SU-DHL-6 (cell line): ENCODE data around the gene CACNA1C.

Experiments used
- H2AFZ ChIP-seq: fragments of 200-600 bp; sonication (generic); 2 replicates; pipeline ENCODE4 v1.6.1; 2014; ENCODE audit warnings: low read depth, mild to moderate bottlenecking, moderate library complexity, mixed read lengths, antibody characterized with exemption, low read length; ENCODE audit not compliant: severe bottlenecking
- H3F3A ChIP-seq: fragments of 200-600 bp; shearing (Covaris generic); 2 replicates; pipeline ENCODE4 v1.6.0; 2016; ENCODE audit warnings: antibody characterized with exemption, mild to moderate bottlenecking; ENCODE audit not compliant: insufficient read depth
- H3K27ac ChIP-seq: fragments of 200-600 bp; sonication (generic); 2 replicates; pipeline ENCODE4 v1.5.1; 2016; ENCODE audit warnings: low read depth, mild to moderate bottlenecking, low read length, moderate library complexity, mixed read lengths
- H3K27me3 ChIP-seq: fragments of 200-600 bp; sonication (generic), shearing (Covaris generic); 2 replicates; pipeline ENCODE4 v1.6.0; 2014; ENCODE audit warnings: mild to moderate bottlenecking, low read length
- H3K36me3 ChIP-seq: fragments of 200-600 bp; sonication (generic); 2 replicates; pipeline ENCODE4 v1.6.1; 2014; ENCODE audit warnings: mild to moderate bottlenecking, low read length, mixed read lengths
- H3K4me2 ChIP-seq: fragments of 300-600, 200-600 bp; shearing (Covaris generic), sonication (generic); 2 replicates; pipeline ENCODE4 v1.6.0; 2014; ENCODE audit warnings: low read length, low read depth, mild to moderate bottlenecking; ENCODE audit not compliant: poor library complexity, severe bottlenecking
- H3K4me3 ChIP-seq: fragments of 200-600 bp; sonication (generic); 2 replicates; pipeline ENCODE4 v1.5.1; 2014; ENCODE audit warnings: antibody characterized with exemption, low read length, mild to moderate bottlenecking, mixed read lengths; ENCODE audit not compliant: insufficient read depth, poor library complexity, severe bottlenecking
- H3K79me2 ChIP-seq: fragments of 200-600 bp; sonication (generic); 2 replicates; pipeline ENCODE4 v1.6.1; 2014; ENCODE audit warnings: mild to moderate bottlenecking, low read length, moderate library complexity; ENCODE audit not compliant: insufficient read depth
- H3K9ac ChIP-seq: fragments of 200-600 bp; sonication (generic); 2 replicates; pipeline ENCODE4 v1.7.0; 2014; ENCODE audit warnings: mild to moderate bottlenecking, low read length
- H3K9me2 ChIP-seq: fragments of 200-600 bp; sonication (generic); replicated peaks from 2 replicates; pipeline ENCODE4 v1.6.1; 2014; ENCODE audit warnings: low read length; ENCODE audit not compliant: insufficient read depth
- H3K9me3 ChIP-seq: fragments of 200-600 bp; sonication (generic); 2 replicates; pipeline ENCODE4 v1.6.1; 2014; ENCODE audit warnings: low read length, mixed read lengths; ENCODE audit not compliant: insufficient read depth
- H4K20me1 ChIP-seq: fragments of 200-600 bp; sonication (generic); 2 replicates; pipeline ENCODE4 v1.6.1; 2014; ENCODE audit warnings: low read depth, mild to moderate bottlenecking, antibody characterized with exemption, low read length, moderate library complexity, mixed read lengths
- CTCF ChIP-seq: fragments of 200-600 bp; sonication (generic); IDR thresholded peaks from one replicate; pipeline ENCODE4 v1.5.1; 2017; ENCODE audit warnings: antibody characterized with exemption, mild to moderate bottlenecking, low read length, moderate library complexity; ENCODE audit not compliant: insufficient read depth, poor library complexity, severe bottlenecking
- EZH2phosphoT487 ChIP-seq: fragments of 200-600 bp; sonication (generic), shearing (Covaris generic); conservative IDR thresholded peaks from 2 replicates; pipeline ENCODE4 v1.6.1; 2018; ENCODE audit warnings: mild to moderate bottlenecking, antibody characterized with exemption, low read length, moderate library complexity, mixed read lengths

Gene CACNA1C

GRCh38 chr12:2354151-2354991, 301.6 kb downstream of the CACNA1C start:
- no peak overlapping the region for H3K4me3 ChIP-seq
- TF ChIP-seq CTCF (no peak), EZH2phosphoT487 (no peak)
- no peaks in the 10 kb centered on the region for H3K36me3 ChIP-seq
- no peaks in the 10 kb centered on the region for H3K9me2 ChIP-seq
- no peaks in the 10 kb centered on the region for H3K9me3 ChIP-seq
- H3K27me3 ChIP-seq = no peaks in the 10 kb centered on the region
- H3K4me2 ChIP-seq = no peak overlapping the region
- H3K27ac ChIP-seq = no peak overlapping the region
- no peak overlapping the region for H2AFZ ChIP-seq
- H4K20me1 ChIP-seq = no peaks in the 10 kb centered on the region
- H3K9ac ChIP-seq = no peak overlapping the region
- H3F3A ChIP-seq = no peaks in the 10 kb centered on the region
- H3K79me2 ChIP-seq = no peaks in the 10 kb centered on the region

- H3K9me3 ChIP-seq = no peaks in the 10 kb centered on the region
- H3K27me3 ChIP-seq = no peaks in the 10 kb centered on the region
- no peaks in the 10 kb centered on the region for H3K36me3 ChIP-seq
- no peak overlapping the region for H3K9ac ChIP-seq
- no peak overlapping the region for H3K4me3 ChIP-seq
- H3K4me2 ChIP-seq = no peak overlapping the region
- H3K27ac ChIP-seq = no peak overlapping the region
- no peaks in the 10 kb centered on the region for H4K20me1 ChIP-seq
- H3K79me2 ChIP-seq = no peaks in the 10 kb centered on the region
- no peaks in the 10 kb centered on the region for H3F3A ChIP-seq
- TF ChIP-seq EZH2phosphoT487 = no peak
- TF ChIP-seq CTCF = no peak
- H3K9me2 ChIP-seq = no peaks in the 10 kb centered on the region
- no peak overlapping the region for H2AFZ ChIP-seq
Observed at GRCh38 chr12:2355198-2355597, 302.4 kb downstream of the CACNA1C start.

- Histone ChIP-seq H3K4me2 (no peak overlapping the region), H3K9me3 (no peaks in the 10 kb centered on the region), H4K20me1 (no peaks in the 10 kb centered on the region), H3K27me3 (no peaks in the 10 kb centered on the region), H3K36me3 (no peaks in the 10 kb centered on the region), H3K9ac (no peak overlapping the region), H3K9me2 (no peaks in the 10 kb centered on the region), H3K27ac (no peak overlapping the region), H3F3A (no peaks in the 10 kb centered on the region), H2AFZ (no peak overlapping the region), H3K79me2 (no peaks in the 10 kb centered on the region), H3K4me3 (no peak overlapping the region)
- TF ChIP-seq EZH2phosphoT487 (no peak), CTCF (no peak)
Observed at GRCh38 chr12:2355604-2356003, 302.8 kb downstream of the CACNA1C start.
